PC-9 (cell line): ENCODE measurements around the gene ZNF316.

Experiments
- CTCF ChIP-seq: fragments of 200-600 bp; sonication (generic); conservative IDR thresholded peaks from 2 replicates; pipeline ENCODE4 v1.6.1; 2017; ENCODE audit warnings: mixed run types, antibody characterized with exemption, mild to moderate bottlenecking, moderate library complexity
- EZH2 ChIP-seq: fragments of 200-600 bp; sonication (generic); IDR thresholded peaks from 2 replicates; pipeline ENCODE4 v1.8.0; 2017; ENCODE audit warnings: antibody characterized with exemption, low read depth

DNA sequence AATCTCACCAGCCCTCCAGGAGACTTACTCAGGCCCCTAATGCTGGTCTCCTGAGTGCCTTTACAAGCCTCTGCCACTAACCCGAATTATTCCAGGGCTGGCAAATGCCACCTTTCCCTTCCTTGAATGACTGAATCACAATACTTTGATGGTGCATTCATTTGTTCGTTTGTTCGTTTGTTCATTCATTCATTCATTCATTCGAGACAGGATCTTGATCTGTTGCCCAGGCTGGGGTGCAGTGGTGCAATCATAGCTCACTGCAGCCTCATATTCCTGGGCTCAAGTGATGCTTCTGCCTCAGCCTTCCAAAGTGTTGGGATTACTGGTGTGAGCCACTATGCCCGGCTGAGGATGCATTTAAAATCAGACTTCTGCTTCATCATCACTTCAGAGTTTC is 63.7 kb downstream of the ZNF316 start:
- TF ChIP-seq CTCF (no peak), EZH2 (no peak)
